Thyroid gland (tissue), 4 donors: ENCODE measurements around the gene SV2B. TPM values are rescaled to one million over a fixed set of nuclear protein-coding genes. Genes with fewer than 3 reads are reported as not detected.

Experiments
- DNase-seq, 2 donors: peaks; one replicate each; pipeline ENCODE4 v3.0.0-alpha.2; 2019
- H3K27ac ChIP-seq, 3 donors: fragments of 200-600 bp; sonication (generic); 1 replicate in 2 of 3; 2 replicates in 1 of 3; pipeline ENCODE4 v1.5.1; 2016 to 2019; ENCODE audit warnings: mild to moderate bottlenecking in 1 of 3, moderate library complexity in 1 of 3
- H3K27me3 ChIP-seq: fragments of 200-600 bp; sonication (generic); one replicate; pipeline ENCODE4 v1.5.1; 2019
- H3K36me3 ChIP-seq, 2 donors: fragments of 200-600 bp; sonication (generic); one replicate each; pipeline ENCODE4 v1.5.1; 2016 to 2019
- H3K4me1 ChIP-seq, 2 donors: fragments of 200-600 bp; sonication (generic); one replicate each; pipeline ENCODE4 v1.5.1; 2017 to 2019
- H3K4me3 ChIP-seq, 3 donors: fragments of 200-600 bp; sonication (generic); replicated peaks in 1 of 3; 1 replicate in 2 of 3; 2 replicates in 1 of 3; pipeline ENCODE4 v1.5.1; 2016; ENCODE audit warnings: mild to moderate bottlenecking in 1 of 3
- H3K9me3 ChIP-seq: fragments of 200-600 bp; sonication (generic); one replicate; pipeline ENCODE4 v1.5.1; 2017
- CTCF ChIP-seq, 6 experiments: fragments of 200-600 bp in 3 of 6; fragments of 450-650 bp in 3 of 6; sonication (generic) in 3 of 6; IDR thresholded peaks; one replicate each; pipeline ENCODE4 v1.5.1; 2016 to 2019; ENCODE audit warnings: antibody characterized with exemption in 6 of 6, mild to moderate bottlenecking in 2 of 6, inconsistent platforms in 1 of 6, moderate library complexity in 1 of 6
- POLR2A ChIP-seq, 2 donors: fragments of 450-650 bp; IDR thresholded peaks; one replicate each; pipeline ENCODE4 v1.6.1; 2017; ENCODE audit warnings: antibody characterized with exemption in 2 of 2, mild to moderate bottlenecking in 2 of 2, moderate library complexity in 1 of 2
- WGBS, 2 donors: methylation state at CpG; one replicate each; pipeline ENCODE4 v1.1.5; 2017; 5-methylcytosine and 5-hydroxymethylcytosine counted together
- intact Hi-C: fragments of 100-400 bp; cut with DNase I; formaldehyde crosslinking; loops from one replicate; pipeline ENCODE4 v1.15.1; 2023
- total RNA-seq, 4 donors: library from RNA; depleted of rRNA; stranded (reverse); fragments of >200 nt; gene quantifications; one replicate each; pipeline ENCODE4 v1.2.3, GENCODE V29; 2016

SV2B gene
- total RNA-seq, 4 donors from 2014 or later: 0.83 to 3.9 (median 2.2) TPM

GRCh38 chr15:91257746-91258414, 157.8 kb downstream of the SV2B start:
- no peak overlapping the region for H3K4me3 ChIP-seq
- DNase-seq: no peak
- intact Hi-C loops: no loop called here
- no peak for TF ChIP-seq CTCF (IDR thresholded peaks at IDR 0.05)
- TF ChIP-seq POLR2A (IDR thresholded peaks at IDR 0.05): no peak
- WGBS, 2 donors: 67 to 78% methylated on average over 6 of the region's 6 CpGs
- no peak overlapping the region for H3K27ac ChIP-seq
- H3K9me3 ChIP-seq: no peaks in the 10 kb centered on the region
- no peaks in the 10 kb centered on the region for H3K27me3 ChIP-seq
- no peaks in the 10 kb centered on the region for H3K4me1 ChIP-seq
- H3K36me3 ChIP-seq: no peaks in the 10 kb centered on the region

DNA sequence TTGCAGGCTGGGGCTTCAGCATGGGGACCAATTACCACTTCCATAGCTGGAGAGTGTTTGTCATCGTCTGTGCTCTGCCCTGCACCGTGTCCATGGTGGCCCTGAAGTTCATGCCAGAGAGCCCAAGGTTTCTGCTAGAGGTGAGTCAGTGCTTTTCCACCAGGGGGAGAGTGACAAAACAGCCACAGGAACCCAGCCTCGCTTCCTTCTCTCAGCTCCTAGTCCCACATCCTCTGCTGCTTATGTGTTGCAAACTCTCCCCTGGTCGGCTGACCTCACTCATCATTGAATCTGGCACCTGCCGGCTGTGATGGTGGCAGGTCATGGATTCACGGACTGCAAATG, 158.3 kb downstream of the SV2B start:
- 37 to 64% methylated on average over 5 to 6 of the region's 6 CpGs for WGBS, 2 donors
- Histone ChIP-seq H3K27ac (no peak overlapping the region), H3K9me3 (no peaks in the 10 kb centered on the region), H3K27me3 (no peaks in the 10 kb centered on the region), H3K4me1 (peaks cover 0 to under 1% of the 10 kb centered on the region in 2 donors), H3K36me3 (no peaks in the 10 kb centered on the region), H3K4me3 (no peak overlapping the region)
- TF ChIP-seq POLR2A (IDR thresholded peaks at IDR 0.05) (no peak), CTCF (IDR thresholded peaks at IDR 0.05) (no peak)
- intact Hi-C loops: no loop called here
- DNase-seq: no peak

DNA sequence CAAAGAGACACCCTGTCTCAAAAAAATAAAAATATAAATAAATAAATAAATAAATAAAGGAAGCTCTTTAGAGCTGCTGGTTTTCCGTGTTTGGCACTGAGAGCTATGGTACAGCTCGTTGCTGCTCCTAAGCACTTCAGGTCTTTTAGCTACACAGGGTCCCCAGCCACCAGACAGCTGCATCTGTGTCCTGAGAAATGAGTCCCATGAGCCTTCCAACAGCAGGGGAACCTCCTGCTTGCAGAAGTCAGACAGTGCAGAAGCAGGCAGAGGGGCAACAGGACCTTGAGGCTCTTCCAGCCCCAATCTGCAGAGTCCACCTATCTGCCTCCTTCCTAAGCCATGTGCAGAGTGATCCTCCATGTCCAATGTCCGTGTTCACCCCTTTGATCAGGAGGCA, 159.0 kb downstream of the SV2B start:
- peaks cover 0 to 7% of the 10 kb centered on the region in 2 donors for H3K4me1 ChIP-seq
- TF ChIP-seq POLR2A (IDR thresholded peaks at IDR 0.05) (no peak), CTCF (IDR thresholded peaks at IDR 0.05) (no peak)
- 54 to 70% methylated on average over 2 to 3 of the region's 3 CpGs for WGBS, 2 donors
- H3K27ac ChIP-seq: no peak overlapping the region
- no peaks in the 10 kb centered on the region for H3K27me3 ChIP-seq
- H3K4me3 ChIP-seq: no peak overlapping the region
- no peaks in the 10 kb centered on the region for H3K36me3 ChIP-seq
- DNase-seq: no peak
- no peaks in the 10 kb centered on the region for H3K9me3 ChIP-seq
- intact Hi-C loops: no loop called here

DNA sequence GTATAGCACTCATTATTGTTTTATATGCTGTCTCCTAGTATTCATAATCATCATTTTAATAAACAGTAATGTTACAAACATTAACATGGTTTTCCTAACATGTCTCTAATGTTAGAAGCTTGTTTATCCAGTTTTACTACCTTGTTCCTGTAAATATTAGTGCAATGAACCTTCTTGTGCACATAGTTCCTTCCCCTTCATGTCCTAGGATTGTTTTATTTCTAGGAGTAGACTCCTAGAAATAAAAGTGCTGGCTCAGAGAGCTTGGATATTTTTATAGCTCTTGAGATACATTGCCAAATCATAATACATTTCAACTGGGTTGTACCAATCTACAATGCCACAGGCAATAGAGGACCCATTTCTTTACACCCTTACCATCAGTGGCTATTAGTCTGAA, 161.3 kb downstream of the SV2B start:
- TF ChIP-seq POLR2A (IDR thresholded peaks at IDR 0.05): no peak
- TF ChIP-seq CTCF (IDR thresholded peaks at IDR 0.05): no peak
- Histone ChIP-seq H3K27ac (no peak overlapping the region), H3K36me3 (no peaks in the 10 kb centered on the region), H3K4me1 (peaks cover 0 to 9% of the 10 kb centered on the region in 2 donors), H3K9me3 (no peaks in the 10 kb centered on the region), H3K27me3 (no peaks in the 10 kb centered on the region), H3K4me3 (no peak overlapping the region)
- no peak for DNase-seq
- intact Hi-C loops: no loop called here

GRCh38 chr15:91263632-91264531, 163.8 kb downstream of the SV2B start:
- Histone ChIP-seq H3K36me3 (no peaks in the 10 kb centered on the region), H3K27ac (peak overlapping the region in 1 of 3 donors; percentile 28), H3K9me3 (no peaks in the 10 kb centered on the region), H3K4me3 (no peak overlapping the region), H3K4me1 (peaks cover 0 to 9% of the 10 kb centered on the region in 2 donors), H3K27me3 (no peaks in the 10 kb centered on the region)
- DNase-seq: peak; percentile 77 to 82
- 27 to 34% methylated on average over 15 of the region's 15 CpGs for WGBS, 2 donors
- intact Hi-C loops: no loop called here
- TF ChIP-seq POLR2A (IDR thresholded peaks at IDR 0.05) (no peak), CTCF (IDR thresholded peaks at IDR 0.05) (no peak)
